Prostate gland (tissue), 2 donors: ENCODE results near the gene SDR39U1. TPM values are rescaled to one million over a fixed set of nuclear protein-coding genes. Genes with fewer than 3 reads are reported as not detected.
"Not testable (repeated sequence)": the region's sequence is repeated elsewhere in the genome, so short reads cannot be mapped to it uniquely, and the experiment has no call there.

Experiments used
- DNase-seq: peaks from one replicate; pipeline ENCODE4 v3.0.0-alpha.2; 2019; ENCODE audit warnings: low spot score
- H3K27ac ChIP-seq, 2 donors: fragments of 200-600 bp; sonication (generic); 2 replicates each; pipeline ENCODE4 v1.5.1; 2017 to 2019
- H3K27me3 ChIP-seq: fragments of 200-600 bp; sonication (generic); replicated peaks from 2 replicates; pipeline ENCODE4 v1.5.1; 2019; ENCODE audit not compliant: insufficient read depth
- H3K36me3 ChIP-seq, 2 donors: fragments of 200-600 bp; sonication (generic); 1 replicate in 1 of 2; 2 replicates in 1 of 2; pipeline versions ENCODE4 v1.5.1 to v1.8.1; 2017 to 2019
- H3K4me1 ChIP-seq: fragments of 200-600 bp; sonication (generic); replicated peaks from 2 replicates; pipeline ENCODE4 v1.5.1; 2019
- H3K4me3 ChIP-seq, 2 donors: fragments of 200-600 bp; sonication (generic); 2 replicates each; pipeline ENCODE4 v1.5.1; 2017 to 2019
- H3K9me3 ChIP-seq: fragments of 200-600 bp; sonication (generic); 2 replicates; pipeline ENCODE4 v1.5.1; 2017
- POLR2A ChIP-seq: fragments of 450-650 bp; IDR thresholded peaks from one replicate; pipeline ENCODE4 v1.6.1; 2016; ENCODE audit warnings: antibody characterized with exemption, mild to moderate bottlenecking
- POLR2AphosphoS5 ChIP-seq: sonication (generic); formaldehyde crosslinking; IDR thresholded peaks from one replicate; pipeline ENCODE4 v1.6.1; 2017; ENCODE audit warnings: antibody characterized with exemption
- WGBS: methylation state at CpG from one replicate; pipeline ENCODE4 v1.1.5; 2018; 5-methylcytosine and 5-hydroxymethylcytosine counted together
- intact Hi-C: fragments of 100-400 bp; cut with DNase I; formaldehyde crosslinking; loops from one replicate; pipeline ENCODE4 v1.14.2; 2022
- total RNA-seq, 2 donors: library from RNA; depleted of rRNA; stranded (reverse); fragments of >200 nt; gene quantifications; one replicate each; pipeline ENCODE4 v1.1.0, GENCODE V29; 2016
- TF ChIP-seq, protein P1 (sequence below), 4 experiments: fragments of 200-600 bp in 2 of 4; fragments of 450-650 bp in 2 of 4; sonication (generic) in 2 of 4; IDR thresholded peaks; 1 replicate in 3 of 4; 2 replicates in 1 of 4; pipeline ENCODE4 v1.5.1; 2016 to 2019; ENCODE audit warnings: antibody characterized with exemption in 4 of 4, mild to moderate bottlenecking in 2 of 4, moderate library complexity in 2 of 4

SDR39U1 gene, protein sequence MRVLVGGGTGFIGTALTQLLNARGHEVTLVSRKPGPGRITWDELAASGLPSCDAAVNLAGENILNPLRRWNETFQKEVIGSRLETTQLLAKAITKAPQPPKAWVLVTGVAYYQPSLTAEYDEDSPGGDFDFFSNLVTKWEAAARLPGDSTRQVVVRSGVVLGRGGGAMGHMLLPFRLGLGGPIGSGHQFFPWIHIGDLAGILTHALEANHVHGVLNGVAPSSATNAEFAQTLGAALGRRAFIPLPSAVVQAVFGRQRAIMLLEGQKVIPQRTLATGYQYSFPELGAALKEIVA
- total RNA-seq = 10 to 100 TPM; 49.5 to 64.4 TPM

DNA sequence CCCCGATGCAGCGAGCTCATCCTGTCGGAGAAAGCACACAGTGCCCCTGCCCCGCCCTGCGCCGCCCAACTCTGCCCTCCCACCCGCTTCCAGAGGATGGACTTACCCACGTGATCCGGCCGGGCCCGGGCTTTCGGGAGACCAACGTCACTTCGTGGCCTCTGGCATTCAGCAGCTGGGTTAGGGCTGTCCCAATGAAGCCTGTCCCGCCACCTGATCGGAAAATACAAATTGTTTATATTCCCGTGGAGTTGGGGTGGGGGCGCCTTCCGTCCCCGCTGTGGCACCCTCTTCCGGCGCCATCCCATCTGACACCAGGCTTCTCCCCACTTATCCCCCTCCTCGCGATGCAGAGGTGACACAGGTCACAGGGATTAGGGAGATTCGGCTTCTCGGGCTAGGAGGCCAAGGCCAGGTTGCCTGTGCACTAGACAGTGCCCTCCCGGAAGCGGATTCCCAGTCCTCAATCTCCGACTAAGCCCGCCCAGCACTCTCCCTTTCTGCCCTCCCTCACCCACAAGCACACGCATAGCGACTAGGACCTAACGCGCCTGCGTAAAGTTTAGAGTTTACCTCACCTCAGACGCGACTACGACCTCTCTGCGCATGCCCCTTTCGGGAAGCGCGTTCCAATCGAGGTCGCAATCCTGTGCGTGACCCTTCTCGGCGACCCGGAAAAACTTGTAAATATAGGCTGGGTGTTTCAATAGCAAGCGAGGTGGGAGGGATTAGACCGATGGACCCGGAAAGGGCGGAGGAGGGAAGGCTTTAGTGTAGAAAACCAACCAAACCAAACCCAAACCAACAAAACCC, at the start of gene SDR39U1:
Gene SDR39U1, minus strand, starts transcription at position 537 of the 813 bp plus-strand sequence. Its CDS starts 7 bp downstream, at position 530.
- H3K27ac ChIP-seq = peak within 1 kb of the TSS; percentile 98 to 99
- H3K36me3 ChIP-seq = peaks cover 1 to 13% of the 10 kb centered on the region in 2 donors
- H3K4me3 ChIP-seq = peak within 1 kb of the TSS; percentile 67 to 79
- DNase-seq = peak; percentile 95
- intact Hi-C loops = loop anchor here (5.0 kb wide), 1 partner anchor 200 kb away; the partner anchor contains the start of gene TINF2
- WGBS = under 1% methylated on average over 52 of the region's 52 CpGs
- TF ChIP-seq, protein P1, sequence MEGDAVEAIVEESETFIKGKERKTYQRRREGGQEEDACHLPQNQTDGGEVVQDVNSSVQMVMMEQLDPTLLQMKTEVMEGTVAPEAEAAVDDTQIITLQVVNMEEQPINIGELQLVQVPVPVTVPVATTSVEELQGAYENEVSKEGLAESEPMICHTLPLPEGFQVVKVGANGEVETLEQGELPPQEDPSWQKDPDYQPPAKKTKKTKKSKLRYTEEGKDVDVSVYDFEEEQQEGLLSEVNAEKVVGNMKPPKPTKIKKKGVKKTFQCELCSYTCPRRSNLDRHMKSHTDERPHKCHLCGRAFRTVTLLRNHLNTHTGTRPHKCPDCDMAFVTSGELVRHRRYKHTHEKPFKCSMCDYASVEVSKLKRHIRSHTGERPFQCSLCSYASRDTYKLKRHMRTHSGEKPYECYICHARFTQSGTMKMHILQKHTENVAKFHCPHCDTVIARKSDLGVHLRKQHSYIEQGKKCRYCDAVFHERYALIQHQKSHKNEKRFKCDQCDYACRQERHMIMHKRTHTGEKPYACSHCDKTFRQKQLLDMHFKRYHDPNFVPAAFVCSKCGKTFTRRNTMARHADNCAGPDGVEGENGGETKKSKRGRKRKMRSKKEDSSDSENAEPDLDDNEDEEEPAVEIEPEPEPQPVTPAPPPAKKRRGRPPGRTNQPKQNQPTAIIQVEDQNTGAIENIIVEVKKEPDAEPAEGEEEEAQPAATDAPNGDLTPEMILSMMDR (IDR thresholded peaks at IDR 0.05) = peak in 2 of 4 experiments; percentile 0 to 10
- TF ChIP-seq POLR2AphosphoS5 (peak; percentile 99), POLR2A (peak; percentile 89)
- H3K27me3 ChIP-seq = no peaks in the 10 kb centered on the region
- no peaks in the 10 kb centered on the region for H3K9me3 ChIP-seq
- H3K4me1 ChIP-seq = peaks cover 6% of the 10 kb centered on the region

DNA sequence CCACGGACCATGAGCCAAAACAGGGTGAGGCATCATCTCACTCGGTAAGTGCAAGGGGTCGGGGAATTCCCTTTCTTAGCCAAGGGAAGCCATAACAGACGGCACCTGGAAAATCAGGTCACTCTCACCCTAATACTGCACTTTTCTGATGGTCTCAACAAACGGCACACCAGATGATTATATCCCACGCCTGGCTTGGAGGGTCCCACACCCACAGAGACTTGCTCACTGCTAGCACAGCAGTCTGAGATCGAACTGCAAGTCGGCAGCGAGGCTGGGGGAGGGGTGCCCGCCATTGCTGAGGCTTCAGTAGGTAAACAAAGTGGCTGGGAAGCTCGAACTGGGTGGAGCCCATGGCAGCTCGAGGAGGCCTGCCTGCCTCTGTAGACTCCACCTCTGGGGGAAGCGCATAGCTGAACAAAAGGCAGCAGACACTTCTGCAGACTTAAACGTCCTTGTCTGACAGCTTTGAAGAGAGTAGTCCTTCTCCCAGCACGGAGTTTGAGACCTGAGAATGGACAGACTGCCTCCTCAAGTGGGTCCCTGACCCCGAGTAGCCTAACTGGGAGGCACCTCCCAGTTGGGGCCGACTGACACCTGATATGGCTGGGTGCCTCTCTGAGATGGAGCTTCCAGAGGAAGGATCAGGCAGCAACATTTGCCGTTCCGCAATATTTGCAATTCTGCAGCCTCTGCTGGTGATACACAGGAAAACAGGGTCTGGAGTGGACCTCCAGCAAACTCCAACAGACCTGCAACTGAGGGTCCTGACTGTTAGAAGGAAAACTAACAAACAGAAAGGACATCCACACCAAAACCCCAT, 49.2 kb upstream of the SDR39U1 start:
- H3K4me3 ChIP-seq, H3K9me3 ChIP-seq, H3K27me3 ChIP-seq, DNase-seq, intact Hi-C loops, H3K27ac ChIP-seq, H3K36me3 ChIP-seq, H3K4me1 ChIP-seq: not testable (repeated sequence)
- 75% methylated on average over 19 of the region's 19 CpGs for WGBS

DNA sequence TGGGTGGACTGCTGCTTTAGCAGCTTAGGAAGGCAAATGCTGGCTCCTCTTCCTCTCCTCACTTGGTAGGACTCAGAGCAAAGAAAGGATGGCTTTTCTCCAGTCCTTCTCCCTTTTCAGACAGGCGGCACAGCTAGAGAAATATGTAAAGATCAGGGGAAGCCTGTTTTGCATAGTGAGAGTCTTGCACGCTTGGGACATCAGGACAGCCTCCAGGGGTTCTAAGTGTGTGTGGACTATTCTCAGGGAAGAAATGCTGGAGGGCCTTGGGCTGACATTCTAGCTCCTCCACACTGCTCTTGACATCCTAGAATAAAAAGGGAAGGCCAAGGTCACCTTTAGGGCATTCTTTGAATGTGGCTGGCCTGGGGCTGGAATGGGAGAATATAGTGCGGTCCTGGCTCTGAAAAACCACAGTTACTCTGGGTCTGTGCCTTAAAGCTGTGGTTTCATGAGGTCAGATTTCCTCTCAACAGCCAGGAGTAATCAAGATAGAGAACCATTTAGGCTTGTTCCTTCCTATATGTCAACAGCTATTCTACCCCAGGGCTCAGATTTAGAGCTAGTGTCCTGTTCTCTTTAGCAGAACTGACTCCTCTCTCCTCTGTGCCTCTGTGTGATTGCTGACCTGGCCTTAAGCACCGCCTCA, 41.2 kb upstream of the SDR39U1 start:
- TF ChIP-seq POLR2AphosphoS5 (no peak), POLR2A (no peak)
- TF ChIP-seq, protein P1 (IDR thresholded peaks at IDR 0.05) = no peak
- Histone ChIP-seq H3K4me3 (no peak overlapping the region), H3K9me3 (no peaks in the 10 kb centered on the region), H3K36me3 (no peaks in the 10 kb centered on the region), H3K4me1 (no peaks in the 10 kb centered on the region), H3K27ac (no peak overlapping the region), H3K27me3 (no peaks in the 10 kb centered on the region)
- intact Hi-C loops = no loop called here
- WGBS = 67% methylated on average over 4 of the region's 4 CpGs
- no peak for DNase-seq

DNA sequence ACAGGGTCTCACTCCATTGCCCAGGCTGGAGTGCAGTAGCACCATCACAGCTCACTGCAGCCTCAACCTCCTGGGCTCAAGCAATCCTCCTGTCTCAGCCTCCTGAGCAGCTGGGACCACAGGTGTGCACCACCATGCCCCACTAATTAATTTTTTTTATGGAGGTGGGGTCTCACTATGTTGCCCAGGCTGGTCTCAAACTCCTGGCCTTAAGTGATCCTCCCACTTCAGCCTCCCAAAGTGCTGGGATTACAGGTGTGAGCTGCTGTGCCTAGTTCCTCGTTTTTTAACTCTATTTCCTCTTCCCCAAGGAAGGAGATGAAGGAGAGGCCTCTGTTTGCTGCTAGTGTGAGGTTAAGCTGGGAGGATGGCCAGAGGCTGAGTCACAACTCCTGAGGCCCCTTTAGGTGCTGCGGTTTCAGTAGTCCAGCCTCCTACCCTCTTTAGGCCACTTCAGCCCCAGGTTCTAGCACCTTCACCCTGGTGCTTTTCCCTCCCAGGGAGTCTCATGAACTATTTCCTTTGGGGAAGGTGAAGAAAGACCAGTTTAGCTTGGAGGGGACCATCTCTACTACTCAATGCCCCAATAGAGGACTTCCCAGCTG, 40.2 kb upstream of the SDR39U1 start:
- H3K36me3 ChIP-seq, H3K27ac ChIP-seq, H3K4me3 ChIP-seq, H3K9me3 ChIP-seq, intact Hi-C loops, DNase-seq, H3K4me1 ChIP-seq, H3K27me3 ChIP-seq: not testable (repeated sequence)
- WGBS = 70% methylated on average over 2 of the region's 2 CpGs

DNA sequence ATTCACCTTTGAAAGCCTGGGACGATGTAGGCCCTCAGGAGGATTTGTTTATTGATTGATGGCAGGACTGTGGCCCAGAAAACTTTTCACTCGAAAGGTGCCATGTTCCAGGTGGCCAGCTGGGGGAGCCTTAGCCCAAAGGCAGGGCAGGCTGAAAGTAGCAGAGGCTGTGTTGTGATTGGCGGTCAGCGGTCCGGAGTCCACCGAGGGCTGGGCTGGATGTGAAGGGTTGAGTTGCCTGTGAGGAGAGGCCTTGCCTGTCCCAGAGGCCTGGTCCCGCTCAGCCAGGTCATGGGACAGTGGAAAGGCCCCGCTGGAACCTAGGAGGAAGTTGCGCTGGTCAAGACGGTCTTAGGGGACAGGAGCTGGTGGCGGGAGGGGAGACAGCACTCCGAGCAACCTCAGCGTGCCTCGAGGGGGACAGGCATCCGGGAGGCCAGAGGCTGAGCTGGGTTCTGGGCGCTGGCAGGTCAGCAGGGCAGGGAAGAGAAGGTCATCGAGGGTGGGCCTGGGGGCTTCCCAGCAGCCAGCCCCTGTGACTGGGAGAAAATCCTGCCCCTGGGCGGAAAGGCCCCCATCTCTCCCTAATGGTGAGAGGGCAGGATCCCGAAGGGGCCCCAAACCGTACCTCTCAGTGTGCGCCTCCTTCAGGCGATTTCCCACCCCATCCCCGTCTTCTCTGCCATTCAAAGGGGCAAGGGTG, 39.2 kb upstream of the SDR39U1 start:
- TF ChIP-seq POLR2A = no peak
- TF ChIP-seq, protein P1 (IDR thresholded peaks at IDR 0.05) = peak in 2 of 4 experiments; percentile 19 to 29
- H3K4me3 ChIP-seq = no peak overlapping the region
- H3K9me3 ChIP-seq = no peaks in the 10 kb centered on the region
- H3K36me3 ChIP-seq = no peaks in the 10 kb centered on the region
- intact Hi-C loops = no loop called here
- 57% methylated on average over 14 of the region's 23 CpGs for WGBS
- DNase-seq = no peak
- H3K27me3 ChIP-seq = no peaks in the 10 kb centered on the region
- H3K4me1 ChIP-seq = no peaks in the 10 kb centered on the region
- H3K27ac ChIP-seq = no peak overlapping the region

DNA sequence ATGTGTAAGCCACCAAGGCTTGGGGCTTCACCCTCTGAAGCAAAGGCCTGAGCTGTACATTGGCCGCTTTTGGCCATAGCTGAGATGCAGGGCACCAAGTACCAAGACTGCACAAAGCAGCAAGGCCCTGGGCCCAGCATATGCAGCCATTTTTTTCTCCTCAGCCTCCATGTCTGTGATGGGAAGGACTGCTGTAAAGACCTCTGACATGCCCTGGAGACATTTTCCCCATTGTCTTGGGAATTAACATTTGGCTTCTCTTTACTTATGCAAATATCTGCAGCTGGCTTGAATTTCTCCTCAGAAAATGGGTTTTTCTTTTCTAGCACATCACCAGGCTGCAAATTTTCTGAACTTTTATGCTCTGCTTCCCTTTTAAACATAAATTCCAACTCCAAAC, 37.4 kb upstream of the SDR39U1 start:
- H3K27me3 ChIP-seq, H3K4me1 ChIP-seq, H3K4me3 ChIP-seq, DNase-seq, H3K27ac ChIP-seq, H3K36me3 ChIP-seq, intact Hi-C loops, H3K9me3 ChIP-seq: not testable (repeated sequence)
- 0% methylated on average over 1 of the region's 1 CpG for WGBS
